ENCODE results near the gene TNFRSF18.
"Not testable (repeated sequence)": the region's sequence is repeated elsewhere in the genome, so short reads cannot be mapped to it uniquely, and the experiment has no call there.

The TNFRSF18 gene, protein sequence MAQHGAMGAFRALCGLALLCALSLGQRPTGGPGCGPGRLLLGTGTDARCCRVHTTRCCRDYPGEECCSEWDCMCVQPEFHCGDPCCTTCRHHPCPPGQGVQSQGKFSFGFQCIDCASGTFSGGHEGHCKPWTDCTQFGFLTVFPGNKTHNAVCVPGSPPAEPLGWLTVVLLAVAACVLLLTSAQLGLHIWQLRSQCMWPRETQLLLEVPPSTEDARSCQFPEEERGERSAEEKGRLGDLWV

DNA sequence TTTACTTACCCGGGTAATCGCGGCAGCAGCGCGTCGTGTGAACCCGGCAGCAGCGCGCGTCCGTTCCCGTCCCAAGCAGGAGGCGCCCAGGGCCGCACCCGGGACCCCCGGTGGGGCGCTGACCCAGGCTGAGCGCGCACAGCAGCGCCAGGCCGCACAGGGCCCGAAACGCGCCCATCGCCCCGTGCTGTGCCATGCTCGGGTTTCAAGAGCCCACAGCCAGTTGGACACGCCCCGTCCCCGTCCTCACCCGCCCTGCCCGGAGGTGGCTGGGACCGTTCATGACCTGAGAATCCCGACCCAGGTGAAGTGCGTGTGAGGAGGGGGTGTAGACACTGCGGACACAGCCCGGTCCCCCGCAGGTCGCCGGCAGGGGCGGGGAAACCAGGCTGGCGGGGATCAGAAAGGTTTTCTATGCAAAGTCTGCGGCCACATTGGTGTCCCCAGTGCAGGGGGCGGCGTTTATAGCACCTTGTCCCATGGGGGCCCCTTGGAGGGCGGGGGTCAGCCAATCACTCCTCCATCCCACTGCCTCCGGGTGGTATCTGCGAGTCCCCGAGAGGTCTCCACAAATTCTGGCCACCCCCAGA lies at the start of gene TNFRSF18:
TSS of gene TNFRSF18 (minus strand) at position 217 of the 590 bp plus-strand sequence. CDS start at position 196, 21 bp downstream.
- DNase-seq = peak; percentile 72

DNA sequence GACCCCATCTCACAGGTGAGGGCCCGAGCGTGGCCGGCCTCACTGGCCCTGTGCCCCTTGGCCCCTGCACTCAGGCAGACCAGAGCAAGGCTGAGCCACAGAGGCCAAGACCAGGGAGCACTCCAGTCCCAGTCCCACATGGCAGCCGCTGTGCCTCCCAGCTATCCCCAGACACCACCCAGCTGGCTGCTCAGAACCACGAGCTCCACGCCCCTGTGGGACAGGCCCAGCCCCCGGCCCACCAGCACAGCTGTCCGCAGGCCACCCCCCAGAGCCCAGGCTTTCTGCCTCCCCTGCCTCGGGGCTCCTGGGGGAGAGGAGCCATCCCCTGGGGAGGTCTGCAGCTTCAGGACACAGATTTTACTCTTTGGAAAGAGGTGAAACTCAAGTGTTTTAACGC lies 49.2 kb upstream of the TNFRSF18 start:
- DNase-seq = no peak

DNA sequence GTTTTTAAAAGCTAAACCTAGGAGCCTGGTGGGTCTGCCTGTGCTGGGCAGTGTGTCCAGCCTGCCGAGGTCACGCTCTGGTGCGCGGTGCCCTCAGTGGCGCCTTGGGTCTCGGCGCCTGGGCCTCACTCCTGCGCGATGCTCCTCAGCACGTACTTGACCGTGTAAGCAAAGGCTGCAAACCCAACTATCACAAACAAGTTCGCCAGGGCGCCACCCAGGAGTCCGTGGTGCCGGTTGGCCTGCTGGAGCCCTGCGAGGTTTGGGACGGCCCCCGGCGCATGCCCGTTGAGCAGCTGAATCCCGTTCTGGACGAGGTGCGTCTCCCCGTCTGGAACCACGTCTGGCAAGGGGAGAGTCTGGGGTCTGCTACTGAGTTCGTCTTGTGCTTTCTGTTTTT lies 48.7 kb upstream of the TNFRSF18 start:
- DNase-seq = no peak

DNA sequence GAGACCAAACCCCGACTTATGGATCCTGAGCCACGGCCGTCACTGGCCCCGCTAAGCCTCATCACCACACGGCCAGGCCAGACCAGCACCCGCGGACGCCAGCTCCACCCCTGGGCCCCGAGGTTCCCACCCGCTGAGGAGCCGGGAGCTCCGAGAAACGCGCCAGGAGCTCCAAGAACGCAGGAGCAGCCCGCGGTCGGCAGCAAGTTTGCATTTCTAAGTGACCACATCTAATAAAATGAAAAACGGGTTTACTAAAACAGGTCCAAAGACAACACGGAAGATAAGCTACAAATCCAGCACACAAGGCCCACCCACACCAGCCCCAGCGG lies 48.2 kb upstream of the TNFRSF18 start:
- no peak for DNase-seq

DNA sequence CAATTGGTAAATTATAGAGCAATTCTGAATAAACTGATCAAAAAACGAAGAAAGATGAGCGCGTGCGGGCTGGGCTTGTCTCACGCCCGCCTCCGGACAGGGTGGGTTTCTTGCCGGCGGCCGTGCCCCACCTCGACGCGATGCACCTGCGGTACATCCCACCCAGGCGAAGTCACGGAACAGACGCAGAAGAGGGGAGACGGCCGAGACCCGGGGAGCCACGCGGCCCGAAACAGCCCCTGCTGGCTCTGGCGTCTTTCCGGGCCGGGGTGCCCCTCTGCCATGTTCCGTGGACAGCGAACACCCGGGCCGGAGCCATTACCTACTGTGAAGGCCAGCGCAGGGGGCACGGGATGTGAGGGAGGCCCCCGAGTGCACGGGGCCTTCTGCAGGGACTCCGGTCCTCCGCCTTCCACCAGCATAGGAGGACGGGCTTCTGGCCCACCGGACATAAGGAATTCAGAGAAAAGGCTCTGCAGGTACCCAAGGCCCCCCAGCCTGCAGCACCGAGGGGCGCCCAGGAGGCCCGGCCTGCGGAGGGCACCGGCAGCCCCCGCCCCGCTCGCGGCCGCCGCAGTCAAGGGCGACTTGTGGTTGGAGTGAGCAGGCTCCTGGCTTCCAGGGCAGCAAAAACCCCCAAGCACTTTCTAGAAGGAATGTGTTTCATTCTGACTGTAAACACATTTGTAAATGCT lies 47.7 kb upstream of the TNFRSF18 start:
- DNase-seq = no peak

DNA sequence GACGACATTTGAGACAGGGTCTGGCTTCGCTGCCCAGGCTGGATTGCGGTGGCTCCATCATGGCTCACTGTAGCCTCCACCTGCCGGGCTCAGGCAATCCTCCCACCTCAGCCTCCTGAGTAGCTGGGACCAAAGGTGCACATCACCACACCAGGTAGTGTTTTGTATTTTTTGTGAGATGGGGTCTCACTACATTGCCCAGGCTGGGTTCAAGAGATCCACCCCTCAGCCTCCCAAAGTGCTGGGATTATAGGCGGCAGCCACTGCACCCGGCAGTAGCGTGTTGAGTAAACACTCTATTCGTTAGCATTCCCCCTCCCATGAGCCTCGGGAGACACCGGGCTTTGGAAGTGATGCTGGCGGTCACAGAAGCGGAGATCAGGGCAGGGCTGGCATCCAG lies 46.9 kb upstream of the TNFRSF18 start:
- no peak for DNase-seq

DNA sequence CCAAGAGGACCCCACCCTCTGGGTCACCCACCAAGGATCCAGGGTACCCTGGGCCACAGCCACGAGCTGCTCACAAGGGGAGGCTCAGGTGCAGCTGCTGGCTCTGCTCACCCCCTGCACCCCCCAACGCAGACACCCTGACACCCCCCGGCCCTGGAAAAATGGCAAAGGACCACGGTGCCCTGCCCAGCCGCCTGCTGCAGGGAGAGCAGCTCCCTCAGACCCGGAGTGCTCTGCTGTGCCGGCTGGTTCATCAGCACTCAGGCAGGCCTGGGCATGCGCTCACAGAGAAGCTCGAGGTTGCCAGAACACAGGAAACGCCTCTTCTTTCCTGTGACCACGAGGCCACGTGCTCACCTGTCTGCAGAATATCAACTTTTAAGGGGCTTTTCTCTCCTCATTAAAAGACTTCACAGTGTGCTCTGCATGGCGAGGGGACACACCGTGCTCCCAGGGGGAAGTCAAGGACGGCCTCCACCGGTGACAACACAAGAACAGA lies 44.4 kb upstream of the TNFRSF18 start:
- peak; percentile 51 for DNase-seq

DNA sequence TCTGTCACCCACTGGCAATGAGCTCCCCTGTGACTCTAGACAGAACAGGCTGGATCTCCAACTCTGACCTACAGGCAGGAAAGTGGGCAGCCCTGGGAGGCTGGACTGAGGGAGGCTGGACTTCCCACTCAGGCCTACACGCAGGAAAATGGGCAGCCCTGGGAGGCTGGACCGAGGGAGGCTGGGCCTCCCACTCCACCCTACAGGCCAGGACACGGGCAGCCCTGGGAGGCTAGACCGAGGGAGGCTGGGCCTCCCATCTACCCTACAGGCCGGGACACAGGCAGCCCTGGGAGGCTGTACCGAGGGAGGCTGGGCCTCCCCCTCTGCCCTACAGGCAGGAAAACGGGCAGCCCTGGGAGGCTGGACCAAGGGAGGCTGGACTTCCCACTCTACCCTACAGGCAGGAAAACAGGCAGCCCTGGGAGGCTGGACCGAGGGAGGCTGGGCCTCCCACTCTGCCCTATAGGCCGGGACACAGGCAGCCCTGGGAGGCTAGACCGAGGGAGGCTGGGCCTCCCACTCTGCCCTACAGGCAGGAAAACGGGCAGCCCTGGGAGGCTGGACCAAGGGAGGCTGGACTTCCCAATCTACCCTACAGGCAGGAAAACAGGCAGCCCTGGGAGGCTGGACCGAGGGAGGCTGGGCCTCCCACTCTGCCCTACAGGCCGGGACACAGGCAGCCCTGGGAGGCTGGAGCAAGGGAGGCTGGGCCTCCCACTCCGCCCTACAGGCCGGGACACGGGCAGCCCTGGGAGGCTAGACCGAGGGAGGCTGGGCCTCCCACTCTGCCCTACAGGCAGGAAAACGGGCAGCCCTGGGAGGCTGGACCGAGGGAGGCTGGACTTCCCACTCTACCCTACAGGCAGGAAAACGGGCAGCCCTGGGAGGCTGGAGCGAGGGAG lies 41.9 kb upstream of the TNFRSF18 start:
- not testable (repeated sequence) for DNase-seq

DNA sequence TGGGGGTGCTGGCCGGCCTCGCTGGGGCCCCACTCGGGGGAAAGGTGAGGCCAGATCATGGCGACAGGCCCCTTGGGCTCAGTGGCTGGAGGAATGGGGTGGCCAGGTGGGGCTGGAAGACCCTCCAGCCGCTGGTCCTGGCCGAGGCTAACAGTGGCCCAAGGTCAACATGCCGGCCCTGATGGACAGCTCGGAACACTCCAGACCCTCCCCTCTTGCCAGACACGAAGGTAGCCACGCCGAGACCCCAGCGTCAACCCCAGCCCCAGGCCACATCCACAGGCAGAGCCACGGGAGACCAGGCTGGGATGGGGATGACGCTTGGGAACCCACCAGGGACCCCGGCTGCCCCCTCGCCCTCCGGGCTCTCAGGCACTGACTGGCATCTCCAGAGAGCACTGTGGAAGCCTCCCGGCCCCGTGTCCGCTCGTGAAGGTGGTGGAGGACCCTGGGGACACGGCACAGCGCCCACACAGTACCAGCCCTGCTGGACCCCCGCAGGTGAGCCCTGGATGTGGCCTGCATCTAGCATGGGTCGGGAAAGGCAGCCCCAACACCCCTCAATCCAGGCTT lies 41.0 kb upstream of the TNFRSF18 start:
- no peak for DNase-seq

DNA sequence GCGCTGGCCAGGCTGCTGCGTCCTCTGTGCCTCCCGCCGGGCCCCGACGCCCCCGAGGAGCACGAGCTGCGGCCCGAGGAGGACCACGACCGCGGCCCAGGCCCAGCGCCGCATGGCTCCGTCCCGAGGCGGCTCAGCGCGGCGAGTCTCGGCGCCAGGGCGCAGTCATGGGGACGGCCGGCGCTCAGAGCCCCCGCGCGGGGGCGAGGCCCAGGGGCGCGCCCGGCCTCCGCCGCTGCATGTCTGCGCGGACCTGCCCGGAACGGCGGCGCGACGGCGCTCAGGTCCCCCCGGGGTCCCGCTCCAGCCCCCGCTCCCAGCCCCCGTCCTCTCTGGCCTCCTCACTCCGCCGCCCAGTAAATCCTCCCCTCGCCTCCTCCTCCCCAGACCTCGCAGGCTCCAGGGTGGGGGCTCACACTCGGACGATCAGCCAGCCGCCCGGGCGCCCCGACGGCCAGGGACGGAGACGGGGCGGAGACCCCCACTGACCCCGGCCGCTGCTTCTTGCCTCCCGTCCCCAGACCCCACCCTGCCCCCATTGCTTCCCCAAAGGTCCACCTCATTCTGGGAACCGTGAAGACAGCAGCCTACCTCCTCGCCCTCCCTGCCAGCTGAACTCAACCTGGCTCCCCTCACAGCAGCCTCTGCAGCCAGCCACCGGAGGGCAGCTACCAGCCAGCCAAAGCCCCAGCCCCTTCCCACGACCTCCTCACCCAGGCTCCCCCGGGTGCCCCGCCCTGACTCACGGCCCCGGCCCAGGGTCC lies 40.4 kb upstream of the TNFRSF18 start, which contains the start of gene C1QTNF12:
TSS of gene C1QTNF12 (minus strand) at position 146 of the 764 bp plus-strand sequence. CDS start at position 114, 32 bp downstream.
- no peak for DNase-seq

DNA sequence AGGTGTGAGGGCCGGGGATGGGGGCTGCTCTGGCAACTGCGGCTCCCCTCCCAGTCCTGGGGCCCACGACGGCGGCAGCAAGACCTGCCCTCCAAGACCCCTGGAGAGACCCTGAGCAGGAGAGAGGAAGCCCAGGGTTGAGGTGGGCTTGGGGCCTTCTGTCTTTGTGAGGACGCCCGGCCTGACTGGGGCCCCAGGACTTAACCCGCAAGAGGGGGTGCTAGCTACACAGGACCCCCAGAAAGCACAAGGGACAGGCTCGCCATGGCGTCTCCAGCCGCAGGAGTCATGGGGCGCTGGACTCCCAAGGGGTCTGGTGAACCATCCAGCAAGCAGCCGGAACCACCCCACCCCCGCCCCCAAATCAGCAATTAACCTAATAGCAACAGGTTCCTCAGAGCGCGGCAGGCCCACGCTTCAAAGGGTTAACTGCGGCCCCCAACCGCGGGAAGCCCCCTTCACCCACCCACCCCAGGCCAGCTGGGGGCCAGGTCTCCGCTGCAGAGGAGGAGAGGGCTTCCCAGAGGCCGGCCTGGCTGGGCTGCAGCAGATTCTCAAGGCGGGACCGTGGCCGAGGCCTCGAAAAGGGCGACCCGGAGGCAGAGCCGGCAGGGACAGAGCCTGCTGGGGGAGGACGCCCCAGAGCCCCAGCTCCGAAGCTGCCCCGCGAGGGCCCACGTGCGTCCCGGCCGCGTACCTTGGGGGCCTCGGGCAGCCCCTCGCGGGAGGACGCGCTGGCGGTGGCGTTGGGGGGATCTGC lies 39.6 kb upstream of the TNFRSF18 start:
- DNase-seq = no peak

DNA sequence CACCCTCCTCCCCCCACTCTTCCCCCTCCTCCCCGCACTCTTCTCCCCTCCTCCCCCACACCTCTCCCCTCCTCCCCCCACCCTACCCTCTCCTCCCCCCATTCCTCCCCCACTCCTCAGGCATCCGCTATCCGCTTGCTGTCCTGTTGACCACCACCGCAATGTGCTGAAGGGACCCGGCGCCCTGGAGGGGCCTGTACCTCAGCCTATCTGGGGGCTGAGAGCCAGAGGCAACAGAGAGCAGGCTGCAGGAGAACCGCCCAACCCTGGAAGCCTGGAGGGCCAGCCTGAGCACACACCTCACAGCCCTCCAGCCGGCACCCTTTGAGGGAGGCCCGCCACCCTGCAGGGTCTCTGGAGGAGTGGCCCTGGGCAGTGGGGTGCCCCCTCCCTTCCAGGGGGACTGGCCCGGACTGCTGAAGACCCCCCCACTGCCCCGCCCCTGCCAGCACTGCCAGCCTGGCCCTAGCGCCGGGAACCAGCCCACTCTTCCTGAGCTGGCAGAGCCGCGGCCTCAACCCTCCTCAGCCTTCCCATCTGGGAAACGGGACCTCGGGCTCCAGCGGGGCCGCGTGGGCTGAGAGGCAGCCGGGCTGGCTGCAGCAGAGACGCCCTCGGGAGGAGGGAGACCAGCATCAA lies 38.9 kb upstream of the TNFRSF18 start:
- DNase-seq = no peak

DNA sequence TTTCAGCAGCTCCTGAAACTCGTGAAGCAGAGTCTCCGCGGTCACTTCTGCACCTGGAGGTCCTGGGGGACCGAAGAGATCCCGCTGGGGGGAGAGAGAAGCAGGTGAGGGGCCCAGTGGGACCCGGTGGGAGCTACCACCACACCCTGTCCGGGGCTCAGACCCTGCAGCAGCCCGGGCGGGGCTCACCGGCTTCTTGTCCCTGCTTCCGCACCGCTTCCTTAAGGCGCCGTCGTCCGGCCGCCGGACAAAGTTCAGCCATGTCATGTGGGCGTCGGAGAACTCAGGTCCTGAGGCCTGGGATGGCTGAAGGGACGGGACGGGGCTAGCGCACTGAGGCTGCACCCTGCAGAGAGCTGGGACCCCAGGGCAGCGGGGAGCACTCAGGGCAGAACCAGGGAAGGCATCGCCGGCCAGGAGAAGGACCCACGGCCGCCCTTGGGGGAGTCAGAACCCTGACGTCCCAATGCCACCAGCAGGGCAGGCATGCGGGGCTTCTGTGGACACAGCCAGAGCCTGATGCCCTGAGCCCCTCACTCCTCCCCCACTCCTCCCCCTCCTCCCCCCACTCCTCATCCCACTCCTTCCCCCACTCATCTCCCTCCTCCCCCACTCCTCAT lies 37.9 kb upstream of the TNFRSF18 start:
- no peak for DNase-seq

DNA sequence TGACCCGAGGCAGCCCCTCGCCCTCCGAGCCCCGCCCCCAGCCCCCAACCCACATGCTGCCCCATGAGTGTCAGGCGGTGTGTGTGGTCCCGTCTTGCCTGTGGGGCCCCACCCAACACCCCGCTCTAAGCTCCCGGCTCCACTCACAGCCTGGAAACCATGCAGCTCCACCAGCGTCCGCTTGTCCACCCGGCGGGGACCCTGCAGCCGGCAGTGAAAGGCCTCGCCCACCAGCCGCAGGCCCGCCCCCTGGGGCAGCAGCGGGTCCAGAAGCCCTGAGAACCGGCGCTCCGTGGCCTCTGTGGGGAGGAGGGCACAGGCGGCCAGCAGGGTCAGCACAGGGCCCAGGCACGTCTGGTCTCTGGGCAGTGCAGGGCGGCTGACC lies 37.4 kb upstream of the TNFRSF18 start:
- DNase-seq = no peak

DNA sequence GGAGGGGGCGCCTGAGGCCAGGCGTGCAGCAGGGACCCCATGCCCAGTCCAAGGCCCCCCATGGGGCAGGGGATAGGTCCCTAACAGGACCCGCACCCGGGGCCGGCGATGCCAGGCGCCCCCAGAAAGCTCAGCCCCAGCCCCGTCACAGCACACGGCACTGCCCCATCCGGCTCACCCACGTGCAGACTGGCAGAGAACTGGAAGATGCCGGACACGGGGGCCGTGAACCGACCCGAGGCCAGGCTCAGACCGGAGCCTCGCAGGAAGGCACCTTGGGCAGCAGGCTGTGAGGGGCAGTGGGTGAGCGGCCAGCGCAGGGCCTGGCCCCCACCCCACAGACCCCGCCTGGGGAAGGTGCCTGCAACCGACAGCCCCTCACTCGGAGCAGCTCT lies 36.9 kb upstream of the TNFRSF18 start:
- no peak for DNase-seq

DNA sequence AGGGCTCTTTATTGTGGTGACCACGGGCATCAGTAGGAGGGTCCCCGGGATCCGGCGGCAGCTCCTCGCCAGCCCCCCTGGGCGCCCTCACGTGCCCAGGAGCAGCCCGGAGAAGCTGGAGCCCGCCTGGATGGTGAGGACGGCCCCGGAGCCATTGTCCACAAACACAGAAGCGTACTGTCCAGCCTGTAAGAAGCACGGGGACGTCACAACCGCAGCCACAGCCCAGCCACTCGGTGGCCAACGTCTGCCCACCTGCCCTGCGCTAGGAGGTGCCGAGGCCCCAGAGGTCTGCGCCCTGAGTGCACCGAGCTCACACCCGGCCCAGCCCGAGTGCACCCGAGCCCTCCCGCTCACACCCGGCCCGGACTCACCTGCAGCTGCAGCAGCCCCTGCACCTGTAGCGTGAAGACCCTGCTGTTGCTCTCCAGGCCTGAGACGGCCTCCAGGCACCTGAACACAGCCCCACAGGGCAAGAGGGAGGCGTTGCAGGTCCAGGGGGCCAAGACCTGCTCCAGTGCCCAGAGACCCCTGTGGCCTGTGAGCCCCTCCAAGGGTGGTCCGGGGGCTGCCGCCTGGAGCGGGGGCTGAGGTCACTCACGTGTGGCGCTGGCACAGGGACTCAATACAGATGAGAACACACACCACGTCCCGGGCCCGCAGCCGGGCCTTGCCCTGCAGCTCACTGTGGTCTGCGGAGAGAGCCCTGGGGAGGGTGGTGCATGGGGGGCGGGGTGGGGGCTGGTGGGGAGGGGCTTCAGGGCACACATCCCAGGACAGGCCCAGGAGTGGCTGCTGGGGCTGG lies 36.3 kb upstream of the TNFRSF18 start:
- DNase-seq = no peak

DNA sequence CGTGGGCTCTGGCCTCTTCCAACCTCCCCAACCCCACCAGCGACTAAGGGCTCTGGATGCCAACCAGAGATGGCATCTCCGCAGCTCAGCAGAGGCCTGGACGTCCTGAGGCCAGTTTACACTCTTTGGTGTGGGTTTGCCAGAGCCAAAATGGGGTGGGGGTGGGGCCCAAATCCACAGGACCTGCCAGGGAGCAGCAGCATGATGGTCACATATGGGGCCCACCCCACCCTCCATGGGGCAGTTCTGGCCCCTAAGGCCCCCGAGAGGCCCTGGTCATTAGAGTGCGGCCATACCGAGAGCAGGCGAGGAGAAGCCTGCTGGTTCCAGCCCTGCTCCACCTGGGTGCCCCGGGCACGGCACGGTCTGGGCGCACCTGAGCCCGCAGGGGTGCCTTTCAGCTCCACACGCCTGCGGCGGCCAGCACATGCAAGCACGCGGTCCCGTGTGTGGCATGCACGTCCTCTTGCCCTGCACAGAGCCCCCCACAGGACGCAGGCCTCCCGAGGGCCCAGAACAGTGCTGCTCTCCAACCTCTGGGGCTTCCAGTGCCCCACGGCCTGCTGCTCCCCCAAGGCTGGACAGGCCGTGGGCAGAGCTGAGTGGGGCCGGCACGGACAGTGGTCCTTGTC lies 35.3 kb upstream of the TNFRSF18 start:
- DNase-seq = no peak

DNA sequence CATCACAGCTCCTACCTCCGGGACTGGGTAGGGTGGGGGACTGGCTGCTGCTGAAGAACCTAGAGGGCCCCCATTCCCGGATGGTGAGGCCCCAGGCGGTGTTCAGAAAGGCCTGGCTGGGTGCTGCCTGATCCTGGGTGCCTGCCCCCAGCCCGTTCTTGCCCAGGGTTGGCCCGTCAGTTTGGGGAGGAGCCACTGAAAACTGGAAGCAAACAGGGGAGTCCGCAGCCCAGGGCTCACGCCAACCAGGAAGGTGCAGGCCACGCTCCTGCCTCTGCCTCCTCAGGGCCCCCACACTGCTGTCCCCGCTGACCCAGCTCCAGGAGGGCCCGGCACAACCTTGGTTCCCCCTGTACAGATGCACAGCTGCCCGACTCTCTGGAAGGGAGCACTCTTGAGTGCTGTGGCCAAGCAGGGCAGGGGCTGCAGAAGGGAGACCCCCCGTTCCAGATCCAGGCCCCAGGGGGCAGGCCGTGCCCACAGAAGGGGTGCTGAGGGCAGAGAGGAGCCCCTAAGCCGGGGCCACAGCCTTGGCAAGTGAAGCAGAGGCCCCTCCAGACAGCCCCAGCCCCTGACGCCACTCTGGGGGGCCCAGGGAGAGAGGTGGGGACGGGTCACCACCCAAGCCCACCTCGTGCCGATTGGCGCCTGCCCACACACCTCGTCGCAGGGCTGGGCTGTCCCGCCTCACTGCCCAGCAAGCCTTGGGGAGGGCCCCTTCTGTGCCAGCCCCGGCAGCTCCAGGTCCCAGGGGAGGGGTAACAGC lies 34.6 kb upstream of the TNFRSF18 start:
- no peak for DNase-seq

All from activated CD4-positive, CD25-positive, alpha-beta regulatory T cell treated with anti-CD3 and anti-CD28 coated beads, Interleukin-2, amount 50 U/mL, for 72 hours (primary cell).